WTC11 (cell line): ENCODE results near the gene XRN1.

Source experiments
- CBFB ChIP-seq: sonication (generic); formaldehyde crosslinking; IDR thresholded peaks from 2 replicates; pipeline ENCODE4 v1.8.1; 2022; ENCODE audit warnings: mild to moderate bottlenecking, low read depth, missing genetic modification reagents
- ELF4 ChIP-seq: sonication (generic); formaldehyde crosslinking; IDR thresholded peaks from 2 replicates; pipeline ENCODE4 v1.8.1; 2022; ENCODE audit warnings: low read depth, mild to moderate bottlenecking, moderate library complexity, missing genetic modification reagents
- GTF2I ChIP-seq: fragments of 250-450 bp; sonication (Bioruptor Pico); conservative IDR thresholded peaks from 2 replicates; pipeline ENCODE4 v1.4.0; 2021; ENCODE audit warnings: mild to moderate bottlenecking
- IRF2 ChIP-seq: sonication (generic); formaldehyde crosslinking; IDR thresholded peaks from 2 replicates; pipeline ENCODE4 v1.8.0; 2022; ENCODE audit warnings: low read depth, missing genetic modification reagents, borderline replicate concordance
- NFE2L1 ChIP-seq: sonication (generic); formaldehyde crosslinking; IDR thresholded peaks from 2 replicates; pipeline ENCODE4 v1.8.1; 2023; ENCODE audit warnings: missing genetic modification reagents
- NFYB ChIP-seq: sonication (generic); formaldehyde crosslinking; conservative IDR thresholded peaks from 2 replicates; pipeline ENCODE4 v1.8.0; 2022; ENCODE audit warnings: low read depth, missing genetic modification reagents
- RORB ChIP-seq: fragments of 250-450 bp; sonication (Bioruptor Pico); IDR thresholded peaks from 2 replicates; pipeline ENCODE4 v1.9.0; 2021; ENCODE audit warnings: mild to moderate bottlenecking
- SP1 ChIP-seq: sonication (generic); formaldehyde crosslinking; conservative IDR thresholded peaks from 2 replicates; pipeline ENCODE4 v1.8.1; 2022; ENCODE audit warnings: missing genetic modification reagents
- ZNF423 ChIP-seq: fragments of 250-450 bp; sonication (Bioruptor Pico); IDR thresholded peaks from 2 replicates; pipeline ENCODE4 v2.1.2; 2022; ENCODE audit warnings: mild to moderate bottlenecking, moderate library complexity
- TF ChIP-seq, protein P1 (sequence below): fragments of 200-600 bp; IDR thresholded peaks from 2 replicates; pipeline ENCODE4 v1.8.0; 2022; ENCODE audit warnings: antibody characterized with exemption

DNA sequence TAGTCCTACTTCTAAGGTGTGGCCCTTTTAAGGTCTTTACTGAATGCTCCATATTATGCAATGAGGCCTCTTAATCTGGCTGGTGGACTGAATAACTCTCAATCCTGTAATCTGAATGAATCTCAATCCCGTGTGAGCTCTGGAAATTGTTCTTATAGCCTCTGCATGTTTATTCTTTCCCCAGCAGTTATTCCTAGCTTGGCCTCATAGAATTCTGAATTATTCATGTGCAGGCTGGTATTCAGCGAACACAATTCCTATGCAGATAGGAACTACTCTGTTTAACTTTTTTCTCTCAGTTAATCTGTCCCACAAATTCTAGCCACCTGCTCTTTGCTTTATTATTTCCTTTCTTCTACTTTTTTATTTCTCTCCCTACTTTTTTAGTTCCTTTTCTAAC lies 44.3 kb upstream of the XRN1 start:
- no peak for TF ChIP-seq RORB (CRISPR knock-in tag)
- TF ChIP-seq IRF2 (CRISPR knock-in tag), result no peak
- TF ChIP-seq, protein P1, sequence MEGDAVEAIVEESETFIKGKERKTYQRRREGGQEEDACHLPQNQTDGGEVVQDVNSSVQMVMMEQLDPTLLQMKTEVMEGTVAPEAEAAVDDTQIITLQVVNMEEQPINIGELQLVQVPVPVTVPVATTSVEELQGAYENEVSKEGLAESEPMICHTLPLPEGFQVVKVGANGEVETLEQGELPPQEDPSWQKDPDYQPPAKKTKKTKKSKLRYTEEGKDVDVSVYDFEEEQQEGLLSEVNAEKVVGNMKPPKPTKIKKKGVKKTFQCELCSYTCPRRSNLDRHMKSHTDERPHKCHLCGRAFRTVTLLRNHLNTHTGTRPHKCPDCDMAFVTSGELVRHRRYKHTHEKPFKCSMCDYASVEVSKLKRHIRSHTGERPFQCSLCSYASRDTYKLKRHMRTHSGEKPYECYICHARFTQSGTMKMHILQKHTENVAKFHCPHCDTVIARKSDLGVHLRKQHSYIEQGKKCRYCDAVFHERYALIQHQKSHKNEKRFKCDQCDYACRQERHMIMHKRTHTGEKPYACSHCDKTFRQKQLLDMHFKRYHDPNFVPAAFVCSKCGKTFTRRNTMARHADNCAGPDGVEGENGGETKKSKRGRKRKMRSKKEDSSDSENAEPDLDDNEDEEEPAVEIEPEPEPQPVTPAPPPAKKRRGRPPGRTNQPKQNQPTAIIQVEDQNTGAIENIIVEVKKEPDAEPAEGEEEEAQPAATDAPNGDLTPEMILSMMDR, result no peak
- TF ChIP-seq NFE2L1, result no peak
- no peak for TF ChIP-seq ZNF423 (CRISPR knock-in tag)
- no peak for TF ChIP-seq NFYB (CRISPR knock-in tag)
- no peak for TF ChIP-seq SP1 (CRISPR knock-in tag)
- TF ChIP-seq GTF2I, result no peak
- no peak for TF ChIP-seq CBFB (CRISPR knock-in tag)
- TF ChIP-seq ELF4 (CRISPR knock-in tag), result no peak
